Epithelial cell of esophagus (primary cell): ENCODE measurements around the gene ZNF398.

Experiments used
- DNase-seq: peaks from one replicate; pipeline ENCODE4 v3.0.0; 2010; ENCODE audit warnings: low read depth
- H3K4me3 ChIP-seq: 2 replicates; pipeline ENCODE4 v1.5.1; 2011; ENCODE audit warnings: mild to moderate bottlenecking, low read length, control low read depth
- TF ChIP-seq, protein P1 (sequence below): IDR thresholded peaks from 2 replicates; pipeline ENCODE4 v1.5.1; 2011; ENCODE audit warnings: low read depth, mild to moderate bottlenecking, low read length, control low read depth, inconsistent platforms; ENCODE audit not compliant: insufficient read depth; ENCODE audit errors: missing control alignments

ZNF398 gene

DNA sequence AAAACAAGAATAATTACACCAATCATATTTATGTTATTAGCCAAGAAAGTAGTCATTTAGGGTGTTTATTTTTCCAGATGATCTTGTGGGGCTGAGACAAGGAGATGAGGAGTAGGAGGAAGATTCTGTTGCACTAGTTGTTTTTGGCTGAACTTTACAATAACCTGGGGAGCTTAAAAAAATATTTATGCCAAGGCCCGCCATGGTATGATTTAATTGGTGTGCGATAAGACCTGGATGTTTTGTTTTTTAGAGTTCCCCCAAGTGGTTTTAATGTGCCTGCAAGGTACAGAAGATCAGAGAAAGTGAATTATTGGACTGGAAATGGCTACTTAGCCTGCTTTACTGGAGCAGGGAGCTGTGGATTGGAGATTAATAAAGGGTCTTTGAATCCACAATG lies 41.0 kb downstream of the ZNF398 start:
- DNase-seq: no peak
- H3K4me3 ChIP-seq: no peak overlapping the region
- TF ChIP-seq, protein P1, sequence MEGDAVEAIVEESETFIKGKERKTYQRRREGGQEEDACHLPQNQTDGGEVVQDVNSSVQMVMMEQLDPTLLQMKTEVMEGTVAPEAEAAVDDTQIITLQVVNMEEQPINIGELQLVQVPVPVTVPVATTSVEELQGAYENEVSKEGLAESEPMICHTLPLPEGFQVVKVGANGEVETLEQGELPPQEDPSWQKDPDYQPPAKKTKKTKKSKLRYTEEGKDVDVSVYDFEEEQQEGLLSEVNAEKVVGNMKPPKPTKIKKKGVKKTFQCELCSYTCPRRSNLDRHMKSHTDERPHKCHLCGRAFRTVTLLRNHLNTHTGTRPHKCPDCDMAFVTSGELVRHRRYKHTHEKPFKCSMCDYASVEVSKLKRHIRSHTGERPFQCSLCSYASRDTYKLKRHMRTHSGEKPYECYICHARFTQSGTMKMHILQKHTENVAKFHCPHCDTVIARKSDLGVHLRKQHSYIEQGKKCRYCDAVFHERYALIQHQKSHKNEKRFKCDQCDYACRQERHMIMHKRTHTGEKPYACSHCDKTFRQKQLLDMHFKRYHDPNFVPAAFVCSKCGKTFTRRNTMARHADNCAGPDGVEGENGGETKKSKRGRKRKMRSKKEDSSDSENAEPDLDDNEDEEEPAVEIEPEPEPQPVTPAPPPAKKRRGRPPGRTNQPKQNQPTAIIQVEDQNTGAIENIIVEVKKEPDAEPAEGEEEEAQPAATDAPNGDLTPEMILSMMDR: no peak

DNA sequence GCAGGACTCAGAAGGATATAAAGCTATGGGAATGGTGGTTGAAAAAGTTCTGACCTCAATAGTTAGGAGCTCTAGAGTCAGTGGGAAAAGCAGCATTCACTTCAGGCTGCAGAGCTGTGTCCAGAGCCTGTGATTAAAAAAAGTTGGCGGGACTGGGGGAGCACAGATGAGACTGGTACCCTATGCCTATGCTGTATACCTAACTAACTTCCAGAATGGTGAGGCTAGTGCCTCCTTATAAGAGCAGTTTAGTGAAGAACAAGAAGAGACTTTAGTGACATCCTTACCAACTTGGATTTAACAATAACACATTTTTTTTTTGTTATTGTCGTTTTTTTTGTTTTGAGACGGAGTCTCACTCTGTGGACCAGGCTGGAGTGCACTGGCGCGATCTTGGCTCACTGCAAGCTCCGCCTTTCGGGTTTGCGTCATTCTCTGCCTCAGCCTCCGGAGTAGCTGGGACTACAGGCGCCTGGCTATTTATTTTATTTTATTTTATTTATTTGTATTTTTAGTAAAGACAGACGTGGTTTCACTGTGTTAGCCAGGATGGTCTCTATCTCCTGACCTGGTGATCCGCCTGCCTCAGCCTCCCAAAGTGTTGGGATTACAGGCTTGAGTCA lies 41.5 kb downstream of the ZNF398 start:
- H3K4me3 ChIP-seq: no peak overlapping the region
- TF ChIP-seq, protein P1: no peak
- no peak for DNase-seq

DNA sequence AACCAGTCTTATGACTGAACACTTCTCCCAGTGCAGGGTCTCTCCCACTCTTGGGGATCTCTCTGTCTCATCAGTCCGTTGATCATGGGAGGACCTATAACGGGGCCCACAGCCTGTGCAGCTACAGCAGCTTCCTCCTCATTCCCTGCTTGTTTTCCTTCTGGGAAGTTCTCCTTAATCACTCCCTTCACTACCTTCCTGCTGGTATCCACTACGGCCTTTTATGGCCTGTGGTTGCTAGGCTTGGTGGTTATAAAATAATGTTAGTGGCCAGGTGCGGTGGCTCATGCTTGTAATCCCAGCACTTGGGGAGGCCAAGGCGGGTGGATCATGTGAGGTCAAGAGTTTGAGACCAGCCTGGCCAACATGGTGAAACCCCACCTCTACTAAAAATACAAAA lies 44.6 kb downstream of the ZNF398 start:
- TF ChIP-seq, protein P1: no peak
- no peak overlapping the region for H3K4me3 ChIP-seq
- no peak for DNase-seq

DNA sequence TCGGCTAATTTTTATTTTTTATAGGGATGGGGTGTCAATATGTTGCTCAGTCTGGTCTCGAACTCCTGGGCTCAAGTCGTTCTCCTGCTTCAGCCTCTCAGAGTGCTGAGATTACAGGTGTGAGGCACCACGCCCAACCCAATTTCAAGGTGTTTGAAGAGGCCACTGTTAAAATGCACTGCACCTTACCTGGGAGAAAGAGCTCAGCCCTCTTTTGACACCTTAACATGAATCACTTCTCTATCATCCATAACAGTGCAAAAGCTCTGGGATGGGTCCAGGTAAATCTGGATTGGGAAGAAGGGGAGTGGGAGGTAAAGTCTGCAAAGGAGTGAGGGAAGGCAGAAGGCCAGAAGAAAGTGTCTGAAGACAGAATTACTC lies 47.5 kb downstream of the ZNF398 start:
- TF ChIP-seq, protein P1: no peak
- DNase-seq: peak; percentile 49
- H3K4me3 ChIP-seq: peak overlapping the region; percentile 76

DNA sequence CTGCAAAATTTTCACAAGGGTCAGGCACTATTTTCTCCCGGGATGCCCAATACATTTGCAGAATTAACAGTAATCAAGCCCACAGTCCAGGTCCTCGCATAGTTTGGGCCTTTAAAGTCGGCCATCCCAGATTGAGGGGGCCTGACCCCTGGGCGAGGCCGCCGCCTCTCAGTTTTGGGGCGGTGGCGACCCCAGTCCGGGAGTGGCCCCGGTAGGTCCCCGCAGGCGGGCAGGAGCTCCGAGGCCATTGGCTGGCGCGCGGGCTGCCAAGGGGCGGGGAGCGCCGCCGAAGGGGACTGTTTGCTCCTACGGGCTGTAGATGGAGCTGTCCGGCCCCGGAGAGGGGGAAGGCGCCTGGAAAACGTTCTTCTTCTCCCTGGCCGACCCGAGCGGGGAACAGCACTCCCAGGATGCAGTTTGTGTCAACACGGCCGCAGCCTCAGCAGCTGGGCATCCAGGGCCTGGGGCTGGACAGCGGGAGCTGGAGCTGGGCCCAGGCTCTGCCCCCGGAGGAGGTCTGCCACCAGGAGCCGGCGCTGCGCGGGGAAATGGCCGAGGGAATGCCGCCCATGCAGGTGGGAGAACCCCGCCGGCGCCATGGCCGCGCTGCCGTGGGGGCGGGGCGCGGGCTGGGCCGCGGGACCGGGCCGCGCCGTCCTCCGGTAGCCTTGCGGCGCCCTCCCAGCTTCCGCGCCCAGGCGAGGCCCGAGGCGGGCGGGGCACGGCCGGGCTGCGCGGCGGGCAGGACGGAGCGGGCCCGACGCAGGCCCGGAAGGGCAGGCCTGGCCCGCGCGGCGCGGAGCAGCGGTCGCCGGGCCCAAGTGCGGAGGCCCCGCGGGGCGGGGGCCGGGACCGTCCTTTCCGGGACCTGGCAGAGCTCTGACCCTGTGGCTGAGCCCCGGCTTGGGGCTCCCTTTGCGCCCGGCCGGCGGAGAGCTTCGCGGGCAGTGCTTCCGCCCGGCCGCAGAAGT lies 48.2 kb downstream of the ZNF398 start, which contains the start of gene ZNF282:
TSS of gene ZNF282 (plus strand) at position 367 of the 971 bp plus-strand sequence. CDS start at position 411, 44 bp downstream.
- H3K4me3 ChIP-seq: peak within 1 kb of the TSS; percentile 84
- TF ChIP-seq, protein P1: peak; percentile 65
- DNase-seq: peak; percentile 88

GRCh38 chr7:149196151-149196704 lies 49.0 kb downstream of the ZNF398 start:
- TF ChIP-seq, protein P1: no peak
- H3K4me3 ChIP-seq: peak overlapping the region; percentile 84
- peak; percentile 15 for DNase-seq
